Osteoblast (primary cell): ENCODE data around the gene ANXA9. TPM values are rescaled to one million over a fixed set of nuclear protein-coding genes. Genes with fewer than 3 reads are reported as not detected.

Experiments used
- DNase-seq: peaks from one replicate; pipeline ENCODE4 v3.0.0; 2011; ENCODE audit warnings: low spot score, mixed read lengths; ENCODE audit not compliant: insufficient read length; ENCODE audit errors: missing footprints
- H2AFZ ChIP-seq: 2 replicates; pipeline ENCODE4 v1.6.0; 2011; ENCODE audit warnings: mild to moderate bottlenecking, low read length
- H3K27ac ChIP-seq: 2 replicates; pipeline ENCODE4 v1.5.1; 2011; ENCODE audit warnings: mild to moderate bottlenecking, low read depth, low read length, moderate library complexity
- H3K27me3 ChIP-seq: 2 replicates; pipeline ENCODE4 v1.6.0; 2012; ENCODE audit warnings: mild to moderate bottlenecking, control low read depth, inconsistent platforms, low read length, moderate library complexity; ENCODE audit not compliant: insufficient read depth
- H3K36me3 ChIP-seq: 2 replicates; pipeline ENCODE4 v1.5.1; 2011; ENCODE audit warnings: mild to moderate bottlenecking, low read length, control low read depth, moderate library complexity; ENCODE audit not compliant: insufficient read depth
- H3K4me1 ChIP-seq: 2 replicates; pipeline ENCODE4 v1.5.1; 2011; ENCODE audit warnings: mild to moderate bottlenecking, low read length, control low read depth, moderate library complexity; ENCODE audit not compliant: insufficient read depth
- H3K4me2 ChIP-seq: 2 replicates; pipeline ENCODE4 v1.6.0; 2011; ENCODE audit warnings: mild to moderate bottlenecking, low read length; ENCODE audit not compliant: insufficient read depth
- H3K4me3 ChIP-seq: fragments of 200-600 bp; sonication (generic); 3 replicates; pipeline ENCODE4 v1.5.1; 2012; ENCODE audit warnings: mild to moderate bottlenecking, low read length, inconsistent platforms; ENCODE audit not compliant: insufficient read depth
- H3K79me2 ChIP-seq: 2 replicates; pipeline ENCODE4 v1.6.0; 2012; ENCODE audit warnings: mild to moderate bottlenecking, low read length, control low read depth, inconsistent platforms; ENCODE audit not compliant: insufficient read depth
- H3K9me3 ChIP-seq: 2 replicates; pipeline ENCODE4 v1.5.1; 2011; ENCODE audit warnings: low read depth, low read length, control low read depth
- H4K20me1 ChIP-seq: 2 replicates; pipeline ENCODE4 v1.6.0; 2012; ENCODE audit warnings: mild to moderate bottlenecking, low read length, control low read depth; ENCODE audit not compliant: insufficient read depth
- total RNA-seq: library from RNA; depleted of rRNA; stranded (reverse); fragments of >200 nt; gene quantifications from 2 replicates; pipeline ENCODE4 v1.2.3, GENCODE V29; 2012
- TF ChIP-seq, protein P1 (sequence below): IDR thresholded peaks from 2 replicates; pipeline ENCODE4 v1.5.1; 2011; ENCODE audit warnings: mild to moderate bottlenecking, low read depth, low read length, moderate library complexity; ENCODE audit errors: extremely low read depth

Gene ANXA9
- total RNA-seq, 1 donor: under 0.01 TPM

DNA sequence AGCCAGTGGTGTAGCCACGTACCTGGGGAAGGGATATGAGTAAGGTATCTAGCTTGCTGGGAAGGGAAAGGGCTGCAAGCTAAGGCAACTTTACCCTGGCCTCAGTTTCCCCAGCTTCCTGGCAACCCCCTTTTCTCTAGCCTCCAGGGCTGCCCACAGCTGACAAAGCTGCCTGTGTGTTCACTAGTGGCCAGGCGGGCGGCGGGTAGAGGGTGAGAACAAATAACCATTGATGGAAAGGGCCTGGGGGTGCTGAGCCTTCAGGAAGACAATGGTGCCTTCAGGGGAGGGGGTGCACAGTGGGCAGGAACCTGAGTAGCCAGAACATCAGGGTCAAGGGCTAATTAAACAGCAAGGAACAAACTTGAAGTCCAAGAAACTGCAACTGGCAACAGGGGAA lies 13.6 kb upstream of the ANXA9 start:
- Histone ChIP-seq H3K4me3 (no peak overlapping the region), H3K27me3 (no peaks in the 10 kb centered on the region), H2AFZ (no peak overlapping the region), H3K9me3 (no peaks in the 10 kb centered on the region), H3K4me2 (no peak overlapping the region), H4K20me1 (peaks cover 61% of the 10 kb centered on the region), H3K27ac (no peak overlapping the region), H3K36me3 (peaks cover 52% of the 10 kb centered on the region), H3K4me1 (peaks cover 32% of the 10 kb centered on the region), H3K79me2 (peaks cover 73% of the 10 kb centered on the region)
- no peak for DNase-seq
- TF ChIP-seq, protein P1, sequence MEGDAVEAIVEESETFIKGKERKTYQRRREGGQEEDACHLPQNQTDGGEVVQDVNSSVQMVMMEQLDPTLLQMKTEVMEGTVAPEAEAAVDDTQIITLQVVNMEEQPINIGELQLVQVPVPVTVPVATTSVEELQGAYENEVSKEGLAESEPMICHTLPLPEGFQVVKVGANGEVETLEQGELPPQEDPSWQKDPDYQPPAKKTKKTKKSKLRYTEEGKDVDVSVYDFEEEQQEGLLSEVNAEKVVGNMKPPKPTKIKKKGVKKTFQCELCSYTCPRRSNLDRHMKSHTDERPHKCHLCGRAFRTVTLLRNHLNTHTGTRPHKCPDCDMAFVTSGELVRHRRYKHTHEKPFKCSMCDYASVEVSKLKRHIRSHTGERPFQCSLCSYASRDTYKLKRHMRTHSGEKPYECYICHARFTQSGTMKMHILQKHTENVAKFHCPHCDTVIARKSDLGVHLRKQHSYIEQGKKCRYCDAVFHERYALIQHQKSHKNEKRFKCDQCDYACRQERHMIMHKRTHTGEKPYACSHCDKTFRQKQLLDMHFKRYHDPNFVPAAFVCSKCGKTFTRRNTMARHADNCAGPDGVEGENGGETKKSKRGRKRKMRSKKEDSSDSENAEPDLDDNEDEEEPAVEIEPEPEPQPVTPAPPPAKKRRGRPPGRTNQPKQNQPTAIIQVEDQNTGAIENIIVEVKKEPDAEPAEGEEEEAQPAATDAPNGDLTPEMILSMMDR: no peak

DNA sequence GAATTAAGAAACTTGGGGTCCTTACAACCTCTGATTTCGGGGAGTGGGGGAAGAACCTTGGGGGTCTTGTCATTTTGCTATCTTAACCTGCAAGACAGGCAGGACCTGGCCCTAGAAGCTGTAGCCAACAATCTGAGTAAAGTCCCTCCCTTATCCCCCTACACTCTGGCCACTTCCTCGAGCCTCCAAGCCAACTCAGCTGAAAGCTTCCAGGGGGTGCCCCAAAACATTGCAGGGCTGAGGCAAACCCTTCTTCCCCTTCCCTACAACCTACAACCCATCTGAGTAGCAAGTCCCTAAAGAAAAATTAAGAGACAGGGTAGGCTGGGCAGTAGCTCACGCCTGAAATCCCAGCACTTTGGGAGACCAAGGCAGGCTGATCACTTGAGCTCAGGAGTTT lies 12.5 kb upstream of the ANXA9 start:
- Histone ChIP-seq H3K79me2 (peaks cover 81% of the 10 kb centered on the region), H4K20me1 (peaks cover 63% of the 10 kb centered on the region), H3K4me2 (no peak overlapping the region), H3K36me3 (peaks cover 41% of the 10 kb centered on the region), H3K4me1 (peaks cover 34% of the 10 kb centered on the region), H3K4me3 (no peak overlapping the region), H2AFZ (no peak overlapping the region), H3K27me3 (no peaks in the 10 kb centered on the region), H3K27ac (no peak overlapping the region), H3K9me3 (no peaks in the 10 kb centered on the region)
- no peak for DNase-seq
- TF ChIP-seq, protein P1: no peak

DNA sequence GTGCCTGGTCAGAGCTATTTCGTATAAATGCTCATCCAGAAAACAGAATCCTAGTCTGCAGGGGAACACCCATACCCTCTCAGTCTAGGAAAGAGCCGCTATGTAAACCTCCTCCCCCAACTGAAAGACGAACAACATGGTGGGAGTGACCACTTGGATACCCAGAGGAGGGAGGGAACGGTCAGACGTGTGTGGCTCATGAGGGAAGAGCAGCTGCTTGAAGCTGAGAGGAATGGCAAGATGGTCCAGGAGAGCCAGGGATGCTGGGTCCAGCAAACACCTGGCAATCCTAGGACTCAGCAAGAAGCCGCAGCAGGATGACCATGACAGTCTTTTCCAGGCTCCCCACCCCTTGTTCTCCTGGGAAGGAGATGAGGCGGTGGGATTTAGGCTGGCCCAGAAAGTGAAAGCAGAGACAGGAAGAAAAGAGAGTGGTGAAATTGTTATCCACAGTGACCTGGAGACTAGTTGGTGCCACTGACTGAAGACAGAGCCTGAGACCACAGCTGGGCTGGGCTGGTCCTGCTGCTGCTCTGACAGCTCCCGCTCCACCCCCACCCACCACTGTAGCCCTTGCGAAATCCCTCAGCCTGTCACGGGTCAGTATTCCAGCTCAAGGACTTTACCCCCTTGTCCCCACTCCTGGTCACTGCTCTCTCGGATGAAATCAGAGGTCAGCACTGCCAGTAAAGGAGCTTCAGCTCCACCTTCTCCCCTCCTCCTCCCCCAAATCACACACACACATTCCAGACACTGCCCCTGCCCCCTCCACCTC lies 11.1 kb upstream of the ANXA9 start:
- H3K27me3 ChIP-seq: no peaks in the 10 kb centered on the region
- TF ChIP-seq, protein P1: no peak
- peak overlapping the region; percentile 95 for H3K4me3 ChIP-seq
- DNase-seq: peak; percentile 94
- H3K4me1 ChIP-seq: peaks cover 34% of the 10 kb centered on the region
- peaks cover 29% of the 10 kb centered on the region for H3K36me3 ChIP-seq
- H3K79me2 ChIP-seq: peaks cover 81% of the 10 kb centered on the region
- peak overlapping the region; percentile 58 for H3K27ac ChIP-seq
- H3K9me3 ChIP-seq: no peaks in the 10 kb centered on the region
- peak overlapping the region; percentile 98 for H3K4me2 ChIP-seq
- H4K20me1 ChIP-seq: peaks cover 63% of the 10 kb centered on the region
- H2AFZ ChIP-seq: no peak overlapping the region

DNA sequence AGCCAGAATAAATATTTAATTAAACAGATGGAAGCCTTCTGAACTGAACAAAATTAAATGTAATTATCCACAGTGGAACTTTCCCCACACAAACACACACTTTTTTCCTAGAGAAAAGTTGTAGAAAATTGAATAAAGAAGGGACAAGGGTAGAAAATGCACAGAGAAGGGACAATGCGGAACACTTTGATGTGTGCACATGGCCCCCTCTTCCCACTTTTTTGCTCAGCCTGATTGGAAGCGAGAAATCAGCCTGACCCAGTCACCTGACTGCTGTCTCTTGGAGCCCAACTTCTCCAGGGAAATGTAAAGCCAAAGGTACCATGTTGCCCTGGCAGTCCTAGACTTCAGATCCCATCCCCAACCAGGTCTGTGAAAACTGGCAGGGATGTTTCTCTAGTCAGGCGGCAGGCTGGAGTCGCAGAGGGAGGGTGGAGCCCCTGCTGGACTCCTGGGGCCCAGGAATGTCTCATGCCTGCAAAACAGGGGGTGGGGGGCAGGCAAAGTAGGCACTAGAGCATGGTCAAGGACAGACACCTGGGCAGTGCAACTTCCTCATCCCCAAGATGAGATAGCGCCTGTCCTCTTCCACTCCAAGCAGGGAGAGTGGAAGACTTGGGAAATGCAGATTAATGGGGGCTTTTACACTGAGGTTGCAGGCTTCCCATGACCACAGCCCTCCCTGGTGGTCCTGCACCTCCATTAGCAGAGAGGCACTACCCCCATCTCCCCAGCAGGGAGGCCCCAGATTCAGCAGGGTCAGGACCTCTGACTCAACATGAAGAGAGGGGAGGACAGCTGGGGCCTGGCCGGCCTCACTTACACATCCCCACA lies 10.3 kb upstream of the ANXA9 start:
- H3K4me3 ChIP-seq: peak overlapping the region; percentile 95
- H4K20me1 ChIP-seq: peaks cover 57% of the 10 kb centered on the region

More for the DNA sequence above, 10.3 kb upstream of the ANXA9 start:
- H3K4me1 ChIP-seq: peaks cover 35% of the 10 kb centered on the region
- H2AFZ ChIP-seq: no peak overlapping the region
- H3K27ac ChIP-seq: peak overlapping the region; percentile 69
- H3K36me3 ChIP-seq: peaks cover 21% of the 10 kb centered on the region
- TF ChIP-seq, protein P1: peak; percentile 29
- peak; percentile 95 for DNase-seq
- no peaks in the 10 kb centered on the region for H3K9me3 ChIP-seq
- H3K27me3 ChIP-seq: no peaks in the 10 kb centered on the region
- peak overlapping the region; percentile 98 for H3K4me2 ChIP-seq
- H3K79me2 ChIP-seq: peaks cover 75% of the 10 kb centered on the region
